GM23248 (cell line): Measurements from ENCODE around the gene ZBTB7C.

Source experiments
- EZH2 ChIP-seq: fragments of 200-600 bp; sonication (generic); IDR thresholded peaks from 2 replicates; pipeline ENCODE4 v1.6.1; 2018; ENCODE audit warnings: antibody characterized with exemption, mild to moderate bottlenecking; ENCODE audit not compliant: insufficient read depth, poor library complexity, severe bottlenecking
- EZH2phosphoT487 ChIP-seq: fragments of 200-600 bp; sonication (generic); IDR thresholded peaks from 2 replicates; pipeline ENCODE4 v1.6.1; 2018; ENCODE audit warnings: antibody characterized with exemption, moderate library complexity, mild to moderate bottlenecking, low read depth; ENCODE audit not compliant: insufficient read depth

GRCh38 chr18:48166336-48166875, 242.8 kb downstream of the ZBTB7C start:
- no peak for TF ChIP-seq EZH2
- TF ChIP-seq EZH2phosphoT487: no peak
